Suprapubic skin (tissue), 4 donors: ENCODE results near the gene METTL21A. TPM values are rescaled to one million over a fixed set of nuclear protein-coding genes. Genes with fewer than 3 reads are reported as not detected.
"Not testable (repeated sequence)": the region's sequence is repeated elsewhere in the genome, so short reads cannot be mapped to it uniquely, and the experiment has no call there.

Source experiments
- DNase-seq, 2 donors: peaks; one replicate each; pipeline ENCODE4 v3.0.0-alpha.2; 2019; ENCODE audit warnings: low spot score in 2 of 2
- H3K27ac ChIP-seq: fragments of 200-600 bp; sonication (generic); one replicate; pipeline ENCODE4 v1.5.1; 2019
- H3K27me3 ChIP-seq: fragments of 200-600 bp; sonication (generic); one replicate; pipeline ENCODE4 v1.5.1; 2019
- H3K36me3 ChIP-seq: fragments of 200-600 bp; sonication (generic); one replicate; pipeline ENCODE4 v1.5.1; 2019
- H3K4me1 ChIP-seq: fragments of 200-600 bp; sonication (generic); one replicate; pipeline ENCODE4 v1.5.1; 2019
- H3K4me3 ChIP-seq: fragments of 200-600 bp; sonication (generic); one replicate; pipeline ENCODE4 v1.5.1; 2019; ENCODE audit warnings: mild to moderate bottlenecking
- H3K9me3 ChIP-seq: fragments of 200-600 bp; sonication (generic); one replicate; pipeline ENCODE4 v1.5.1; 2019
- EP300 ChIP-seq: sonication (generic); formaldehyde crosslinking; IDR thresholded peaks from one replicate; pipeline ENCODE4 v1.6.1; 2017; ENCODE audit warnings: antibody characterized with exemption
- POLR2A ChIP-seq, 2 donors: fragments of 450-650 bp; IDR thresholded peaks; one replicate each; pipeline ENCODE4 v1.6.1; 2017; ENCODE audit warnings: antibody characterized with exemption in 2 of 2, mild to moderate bottlenecking in 2 of 2, moderate library complexity in 2 of 2
- POLR2AphosphoS5 ChIP-seq, 3 donors: sonication (generic); formaldehyde crosslinking; IDR thresholded peaks; one replicate each; pipeline ENCODE4 v1.6.1; 2017; ENCODE audit warnings: antibody characterized with exemption in 3 of 3
- WGBS: methylation state at CpG from one replicate; pipeline ENCODE4 v1.1.5; 2018; 5-methylcytosine and 5-hydroxymethylcytosine counted together
- total RNA-seq, 4 donors: library from RNA; depleted of rRNA; stranded (reverse); fragments of >200 nt; gene quantifications; one replicate each; pipeline ENCODE4 v1.1.0, GENCODE V29; 2016
- TF ChIP-seq, protein P1 (sequence below), 2 donors: fragments of 200-600 bp in 1 of 2; fragments of 450-650 bp in 1 of 2; sonication (generic) in 1 of 2; IDR thresholded peaks; one replicate each; pipeline ENCODE4 v1.5.1; 2016 to 2019; ENCODE audit warnings: antibody characterized with exemption in 2 of 2, mild to moderate bottlenecking in 1 of 2, moderate library complexity in 1 of 2

METTL21A gene
- total RNA-seq, 4 donors from 2014 or later = 5.6 to 24.1 (median 8.0) TPM

DNA sequence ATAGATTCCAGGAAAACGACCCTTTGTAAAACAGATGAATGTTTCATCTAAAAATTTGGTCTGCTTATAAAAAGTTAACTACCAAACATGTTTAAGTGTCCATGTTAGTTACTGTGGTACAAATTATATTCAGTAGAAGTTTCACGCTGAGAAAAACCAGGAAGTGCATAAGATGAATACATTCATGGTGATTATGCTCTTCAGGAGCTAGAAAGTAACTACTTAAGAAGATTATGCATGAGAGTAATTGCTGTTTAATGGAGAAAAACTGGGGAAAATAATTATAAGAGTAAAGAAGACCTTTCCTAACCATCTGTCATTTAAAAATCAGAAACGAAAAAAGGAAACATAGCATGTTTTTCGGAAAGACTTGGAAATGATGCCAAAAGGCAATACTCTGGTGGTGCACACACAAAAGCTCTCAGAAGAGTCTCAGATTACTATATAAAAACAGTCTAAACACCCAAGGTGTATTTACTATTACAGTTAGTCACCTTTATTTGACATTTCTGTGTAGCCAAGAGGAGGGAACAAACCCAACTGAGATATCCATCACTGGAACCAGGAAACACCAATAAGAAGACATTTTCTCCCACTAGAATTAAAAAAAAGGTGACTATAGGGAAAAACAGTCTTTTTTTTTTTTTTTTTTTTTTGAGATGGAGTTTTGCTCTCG lies 38.8 kb upstream of the METTL21A start:
- 49% methylated on average over 5 of the region's 5 CpGs for WGBS
- no peaks in the 10 kb centered on the region for H3K27me3 ChIP-seq
- no peaks in the 10 kb centered on the region for H3K36me3 ChIP-seq
- H3K27ac ChIP-seq = no peak overlapping the region
- TF ChIP-seq, protein P1, sequence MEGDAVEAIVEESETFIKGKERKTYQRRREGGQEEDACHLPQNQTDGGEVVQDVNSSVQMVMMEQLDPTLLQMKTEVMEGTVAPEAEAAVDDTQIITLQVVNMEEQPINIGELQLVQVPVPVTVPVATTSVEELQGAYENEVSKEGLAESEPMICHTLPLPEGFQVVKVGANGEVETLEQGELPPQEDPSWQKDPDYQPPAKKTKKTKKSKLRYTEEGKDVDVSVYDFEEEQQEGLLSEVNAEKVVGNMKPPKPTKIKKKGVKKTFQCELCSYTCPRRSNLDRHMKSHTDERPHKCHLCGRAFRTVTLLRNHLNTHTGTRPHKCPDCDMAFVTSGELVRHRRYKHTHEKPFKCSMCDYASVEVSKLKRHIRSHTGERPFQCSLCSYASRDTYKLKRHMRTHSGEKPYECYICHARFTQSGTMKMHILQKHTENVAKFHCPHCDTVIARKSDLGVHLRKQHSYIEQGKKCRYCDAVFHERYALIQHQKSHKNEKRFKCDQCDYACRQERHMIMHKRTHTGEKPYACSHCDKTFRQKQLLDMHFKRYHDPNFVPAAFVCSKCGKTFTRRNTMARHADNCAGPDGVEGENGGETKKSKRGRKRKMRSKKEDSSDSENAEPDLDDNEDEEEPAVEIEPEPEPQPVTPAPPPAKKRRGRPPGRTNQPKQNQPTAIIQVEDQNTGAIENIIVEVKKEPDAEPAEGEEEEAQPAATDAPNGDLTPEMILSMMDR (IDR thresholded peaks at IDR 0.05) = no peak
- TF ChIP-seq POLR2AphosphoS5 (IDR thresholded peaks at IDR 0.05) (no peak), EP300 (no peak), POLR2A (IDR thresholded peaks at IDR 0.05) (no peak)
- H3K9me3 ChIP-seq = no peaks in the 10 kb centered on the region
- no peaks in the 10 kb centered on the region for H3K4me1 ChIP-seq
- no peak overlapping the region for H3K4me3 ChIP-seq
- DNase-seq = no peak

DNA sequence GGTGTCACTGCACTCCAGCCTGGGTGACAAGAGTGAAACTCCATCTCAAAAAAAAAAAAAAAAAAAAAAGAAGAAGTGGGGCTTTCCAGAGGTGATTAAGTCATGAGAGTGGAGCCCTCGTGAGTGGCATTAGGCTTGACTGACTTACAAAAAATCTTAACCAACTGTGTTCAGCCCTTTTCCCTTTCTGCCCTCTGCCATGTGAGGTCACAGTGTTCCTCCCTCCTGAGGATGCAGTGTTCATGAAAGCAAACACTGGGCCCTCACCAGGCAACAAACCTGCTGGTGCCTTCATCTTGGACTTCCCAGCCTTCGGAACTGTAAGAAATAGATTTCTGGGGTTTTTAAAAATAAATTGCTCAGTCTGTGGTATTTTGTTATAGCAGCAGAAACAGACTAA lies 37.0 kb upstream of the METTL21A start:
- WGBS = 74% methylated on average over 2 of the region's 2 CpGs
- H3K27ac ChIP-seq = no peak overlapping the region
- no peaks in the 10 kb centered on the region for H3K4me1 ChIP-seq
- no peak overlapping the region for H3K4me3 ChIP-seq
- TF ChIP-seq EP300 (no peak), POLR2AphosphoS5 (IDR thresholded peaks at IDR 0.05) (no peak), POLR2A (IDR thresholded peaks at IDR 0.05) (no peak)
- TF ChIP-seq, protein P1 (IDR thresholded peaks at IDR 0.05) = no peak
- no peaks in the 10 kb centered on the region for H3K36me3 ChIP-seq
- H3K27me3 ChIP-seq = no peaks in the 10 kb centered on the region
- DNase-seq = no peak
- no peaks in the 10 kb centered on the region for H3K9me3 ChIP-seq

DNA sequence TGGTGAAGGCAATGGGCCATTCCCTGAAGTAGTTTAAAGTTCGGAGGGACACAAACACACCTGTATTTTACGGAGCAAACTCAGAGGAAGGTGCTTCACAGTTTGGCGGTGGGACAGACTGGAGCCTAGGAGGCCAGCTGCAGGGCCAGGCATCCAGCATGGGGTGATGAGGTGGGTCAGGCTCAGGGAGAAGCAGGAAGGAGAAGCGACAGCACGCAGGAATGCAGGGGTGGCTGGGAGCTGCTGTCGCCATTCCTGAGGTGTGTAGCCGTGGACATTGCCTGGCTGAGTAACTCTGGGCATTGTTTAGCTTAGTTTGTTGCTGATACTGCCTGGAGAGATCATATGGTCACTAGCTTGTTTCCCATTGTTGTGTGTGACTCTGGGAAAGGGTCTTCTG lies 35.8 kb upstream of the METTL21A start:
- Histone ChIP-seq H3K4me1 (no peaks in the 10 kb centered on the region), H3K9me3 (no peaks in the 10 kb centered on the region), H3K36me3 (no peaks in the 10 kb centered on the region), H3K4me3 (no peak overlapping the region), H3K27me3 (no peaks in the 10 kb centered on the region), H3K27ac (no peak overlapping the region)
- WGBS = 83% methylated on average over 7 of the region's 7 CpGs
- DNase-seq = no peak
- TF ChIP-seq EP300 (no peak), POLR2A (IDR thresholded peaks at IDR 0.05) (no peak), POLR2AphosphoS5 (IDR thresholded peaks at IDR 0.05) (no peak)
- TF ChIP-seq, protein P1 (IDR thresholded peaks at IDR 0.05) = no peak

DNA sequence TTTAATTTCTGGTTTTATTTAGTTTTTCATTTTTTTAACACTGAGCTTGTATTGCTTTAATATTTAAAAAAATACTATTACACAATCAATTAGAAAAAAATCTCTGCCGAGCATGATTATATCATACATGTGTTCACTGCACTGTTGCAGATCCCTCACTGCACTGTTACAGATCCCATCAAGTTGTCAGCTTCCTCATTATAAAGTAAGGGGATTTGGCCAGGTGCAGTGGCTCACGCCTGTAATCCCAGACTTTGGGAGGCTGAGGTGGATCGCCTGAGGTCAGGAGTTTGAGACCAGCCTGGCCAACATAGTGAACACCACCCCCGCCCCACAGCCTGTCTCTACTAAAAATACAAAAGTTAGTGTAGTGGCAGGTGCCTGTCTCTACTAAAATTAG lies 33.0 kb upstream of the METTL21A start:
- WGBS = 79% methylated on average over 4 of the region's 4 CpGs
- H3K27ac ChIP-seq = no peak overlapping the region
- H3K9me3 ChIP-seq = no peaks in the 10 kb centered on the region
- H3K4me1 ChIP-seq = no peaks in the 10 kb centered on the region
- H3K36me3 ChIP-seq = no peaks in the 10 kb centered on the region
- no peak overlapping the region for H3K4me3 ChIP-seq
- no peak for DNase-seq
- TF ChIP-seq EP300 = no peak
- TF ChIP-seq, protein P1 (IDR thresholded peaks at IDR 0.05) = no peak
- no peak for TF ChIP-seq POLR2A (IDR thresholded peaks at IDR 0.05)
- TF ChIP-seq POLR2AphosphoS5 (IDR thresholded peaks at IDR 0.05) = no peak
- H3K27me3 ChIP-seq = no peaks in the 10 kb centered on the region

DNA sequence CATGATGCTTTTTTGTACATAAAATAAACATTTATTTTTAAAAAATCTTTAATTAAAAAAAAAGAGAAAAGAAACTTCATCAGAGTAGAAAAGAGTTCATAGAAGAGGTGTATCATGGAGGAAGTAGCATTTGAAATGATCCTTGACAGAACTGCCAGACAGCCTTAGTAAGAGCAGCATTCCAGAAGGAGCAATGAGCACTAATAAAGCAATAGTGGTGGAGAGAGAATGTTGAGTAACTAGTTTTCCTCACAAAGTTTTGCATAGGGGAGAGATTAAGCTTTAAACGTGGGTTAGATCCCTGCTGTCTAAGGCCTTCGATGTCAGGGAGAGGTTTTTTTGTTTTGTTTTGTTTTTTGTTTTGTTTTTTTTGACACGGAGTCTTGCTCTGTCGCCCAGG lies 29.8 kb upstream of the METTL21A start:
- DNase-seq = no peak
- Histone ChIP-seq H3K36me3 (no peaks in the 10 kb centered on the region), H3K27ac (no peak overlapping the region), H3K9me3 (no peaks in the 10 kb centered on the region), H3K4me1 (no peaks in the 10 kb centered on the region), H3K27me3 (no peaks in the 10 kb centered on the region), H3K4me3 (no peak overlapping the region)
- TF ChIP-seq POLR2AphosphoS5 (IDR thresholded peaks at IDR 0.05) (no peak), EP300 (no peak), POLR2A (IDR thresholded peaks at IDR 0.05) (no peak)
- TF ChIP-seq, protein P1 (IDR thresholded peaks at IDR 0.05) = no peak
- WGBS = 57% methylated on average over 4 of the region's 4 CpGs

DNA sequence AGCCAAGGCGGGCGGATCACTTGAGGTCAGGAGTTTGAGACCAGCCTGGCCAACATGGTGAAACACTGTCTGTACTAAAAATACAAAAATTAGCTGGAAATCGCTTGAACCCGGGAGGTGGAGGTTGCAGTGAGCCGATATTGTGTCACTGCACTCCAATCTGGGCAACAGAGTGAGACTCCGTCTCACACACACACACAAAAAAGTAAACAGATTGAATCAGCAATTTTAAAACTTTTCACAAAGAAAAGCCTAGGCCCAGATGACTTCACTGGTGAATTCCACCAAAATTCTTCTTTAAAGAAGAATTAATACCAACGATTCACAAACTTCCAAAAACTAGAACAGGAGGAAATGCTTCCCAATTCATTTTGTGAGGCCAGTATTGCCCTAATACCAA lies 21.4 kb upstream of the METTL21A start:
- not testable (repeated sequence) for H3K9me3 ChIP-seq, H3K4me3 ChIP-seq, DNase-seq, H3K27me3 ChIP-seq, H3K36me3 ChIP-seq, H3K4me1 ChIP-seq, H3K27ac ChIP-seq
- 91% methylated on average over 7 of the region's 7 CpGs for WGBS
